HepG2 (cell line): Measurements from ENCODE around the gene SUPT6H. TPM values are rescaled to one million over a fixed set of nuclear protein-coding genes. Genes with fewer than 3 reads are reported as not detected.

Experiments used
- ARNTL ChIP-seq: sonication (generic); formaldehyde crosslinking; IDR thresholded peaks from 2 replicates; pipeline ENCODE4 v1.4.0; 2020; ENCODE audit warnings: mild to moderate bottlenecking, missing genetic modification reagents
- E2F5 ChIP-seq: sonication (generic); formaldehyde crosslinking; conservative IDR thresholded peaks from 2 replicates; pipeline ENCODE4 v1.4.0; 2020; ENCODE audit warnings: missing genetic modification reagents
- GATAD2A ChIP-seq: IDR thresholded peaks from 2 replicates; pipeline ENCODE4 v1.6.1; 2016
- HNRNPL ChIP-seq: fragments of 200-400 bp; formaldehyde crosslinking; IDR thresholded peaks from 2 replicates; pipeline ENCODE4 v1.6.1; 2017; ENCODE audit warnings: mild to moderate bottlenecking, low read depth, low read length
- ISL2 ChIP-seq: sonication (generic); formaldehyde crosslinking; IDR thresholded peaks from 2 replicates; pipeline ENCODE4 v1.5.0; 2020; ENCODE audit warnings: missing genetic modification reagents
- LCORL ChIP-seq, 2 experiments: fragments of 450-650 bp in 1 of 2; sonication (generic) in 1 of 2; formaldehyde crosslinking in 1 of 2; IDR thresholded peaks; 2 replicates each; pipeline versions ENCODE4 v1.5.0 to v1.6.1; 2017 to 2020; ENCODE audit warnings: antibody characterized with exemption in 1 of 2, missing genetic modification reagents in 1 of 2
- MTF1 ChIP-seq: sonication (generic); formaldehyde crosslinking; IDR thresholded peaks from 2 replicates; pipeline ENCODE4 v1.5.0; 2020; ENCODE audit warnings: missing genetic modification reagents
- PRDM4 ChIP-seq: sonication (generic); formaldehyde crosslinking; IDR thresholded peaks from 2 replicates; pipeline ENCODE4 v1.9.0; 2021; ENCODE audit warnings: missing genetic modification reagents, borderline replicate concordance
- SP2 ChIP-seq: sonication (generic); formaldehyde crosslinking; IDR thresholded peaks from 2 replicates; pipeline ENCODE4 v1.5.1; 2020; ENCODE audit warnings: mild to moderate bottlenecking, missing genetic modification reagents
- SRSF4 ChIP-seq: fragments of 200-400 bp; formaldehyde crosslinking; IDR thresholded peaks from one replicate; pipeline ENCODE4 v1.6.1; 2018; ENCODE audit warnings: mild to moderate bottlenecking, low read depth, low read length, moderate library complexity; ENCODE audit not compliant: poor library complexity, severe bottlenecking
- TFDP2 ChIP-seq: sonication (generic); formaldehyde crosslinking; IDR thresholded peaks from 2 replicates; pipeline ENCODE4 v1.4.0; 2020; ENCODE audit warnings: missing genetic modification reagents
- TOPORS ChIP-seq: sonication (generic); formaldehyde crosslinking; IDR thresholded peaks from 2 replicates; pipeline ENCODE4 v1.8.0; 2023; ENCODE audit warnings: mild to moderate bottlenecking, missing genetic modification reagents
- ZIK1 ChIP-seq: sonication (generic); formaldehyde crosslinking; IDR thresholded peaks from 2 replicates; pipeline ENCODE4 v1.5.0; 2020; ENCODE audit warnings: mild to moderate bottlenecking, low read depth, missing genetic modification reagents, borderline replicate concordance
- ZMYM2 ChIP-seq: sonication (generic); formaldehyde crosslinking; IDR thresholded peaks from 2 replicates; pipeline ENCODE4 v1.8.0; 2022; ENCODE audit warnings: mild to moderate bottlenecking, missing genetic modification reagents
- ZNF124 ChIP-seq: sonication (generic); formaldehyde crosslinking; IDR thresholded peaks from 2 replicates; pipeline ENCODE4 v1.4.0; 2020; ENCODE audit warnings: missing genetic modification reagents
- ZNF138 ChIP-seq: sonication (generic); formaldehyde crosslinking; IDR thresholded peaks from 2 replicates; pipeline ENCODE4 v1.5.0; 2020; ENCODE audit warnings: mild to moderate bottlenecking, low read depth, missing genetic modification reagents
- ZNF230 ChIP-seq: sonication (generic); formaldehyde crosslinking; IDR thresholded peaks from 2 replicates; pipeline ENCODE4 v1.4.0; 2020; ENCODE audit warnings: mild to moderate bottlenecking, missing genetic modification reagents
- ZNF232 ChIP-seq: sonication (generic); formaldehyde crosslinking; IDR thresholded peaks from 2 replicates; pipeline ENCODE4 v1.4.0; 2020; ENCODE audit warnings: missing genetic modification reagents, borderline replicate concordance
- ZNF256 ChIP-seq: sonication (generic); formaldehyde crosslinking; conservative IDR thresholded peaks from 2 replicates; pipeline ENCODE4 v1.4.0; 2020; ENCODE audit warnings: missing genetic modification reagents
- ZNF263 ChIP-seq: sonication (generic); formaldehyde crosslinking; IDR thresholded peaks from 2 replicates; pipeline ENCODE4 v1.4.0; 2020; ENCODE audit warnings: missing genetic modification reagents
- ZNF605 ChIP-seq: sonication (generic); formaldehyde crosslinking; IDR thresholded peaks from 2 replicates; pipeline ENCODE4 v1.8.0; 2022; ENCODE audit warnings: mild to moderate bottlenecking, missing genetic modification reagents
- ZNF749 ChIP-seq: sonication (generic); formaldehyde crosslinking; IDR thresholded peaks from 2 replicates; pipeline ENCODE4 v1.8.0; 2022; ENCODE audit warnings: mild to moderate bottlenecking, missing genetic modification reagents, moderate library complexity, borderline replicate concordance
- ZNF792 ChIP-seq: IDR thresholded peaks from 2 replicates; pipeline ENCODE4 v1.6.1; 2016
- ZNF850 ChIP-seq: sonication (generic); formaldehyde crosslinking; conservative IDR thresholded peaks from 2 replicates; pipeline ENCODE4 v1.9.0; 2021; ENCODE audit warnings: mild to moderate bottlenecking, missing genetic modification reagents
- ZNF878 ChIP-seq: sonication (generic); formaldehyde crosslinking; IDR thresholded peaks from 2 replicates; pipeline ENCODE4 v1.8.1; 2023; ENCODE audit warnings: mild to moderate bottlenecking, missing genetic modification reagents, moderate library complexity
- polyA plus RNA-seq, 8 experiments: library from polyadenylated mRNA; depleted of rRNA in 3 of 8; stranded (reverse) in 7 of 8; unstranded in 1 of 8; fragments of >200 nt; fragmentation: Illumina TruSeq in 4 of 8; extraction: Trizol in 4 of 8; gene quantifications; 2 replicates each; pipeline versions ENCODE4 v1.2.1 to v1.2.3, GENCODE V29; 2011 to 2016; ENCODE audit warnings: low read depth in 4 of 8, missing spikeins in 1 of 8, mixed read lengths in 1 of 8; ENCODE audit not compliant: insufficient read depth in 1 of 8
- total RNA-seq, 5 experiments: library from RNA; depleted of rRNA; stranded (reverse); fragments of >200 nt; fragmentation: Illumina TruSeq; extraction: Trizol; gene quantifications; 2 replicates each; pipeline ENCODE4 v1.2.3, GENCODE V29; 2016; ENCODE audit warnings: low read depth in 1 of 5

Gene SUPT6H
- total and polyA plus RNA-seq, 2 of the 13 experiments (the other 11 are each of a cell fraction or from before 2014, with no cell fraction given), result 32.7 to 39.9 TPM

- TF ChIP-seq TFDP2 (CRISPR knock-in tag) (no peak), ZNF230 (CRISPR knock-in tag) (peak; percentile 76; the same call in 1 of the 2 replicates), ZNF605 (CRISPR knock-in tag) (no peak; the same call in 1 of the 2 replicates), ZNF792 (no peak), ZNF878 (CRISPR knock-in tag) (no peak), ZNF232 (CRISPR knock-in tag) (no peak), ZMYM2 (CRISPR knock-in tag) (peak; percentile 72; the same call in 1 of the 2 replicates), ZNF256 (CRISPR knock-in tag) (no peak), ARNTL (CRISPR knock-in tag) (peak; percentile 76; the same call in 1 of the 2 replicates), ZNF850 (no peak), ZNF124 (CRISPR knock-in tag) (no peak), ISL2 (no peak), SRSF4 (no peak), GATAD2A (CRISPR knock-in tag) (0 out of 2 replicates have a peak, but pooled peaks have one; percentile 9), ZNF749 (no peak), ZIK1 (CRISPR knock-in tag) (no peak), ZNF263 (CRISPR knock-in tag) (no peak; the same call in 1 of the 2 replicates), LCORL (IDR thresholded peaks at IDR 0.05) (no peak), LCORL (CRISPR knock-in tag; IDR thresholded peaks at IDR 0.05) (no peak), MTF1 (CRISPR knock-in tag) (no peak), PRDM4 (no peak), SP2 (peak; percentile 52; the same call in 1 of the 2 replicates), HNRNPL (0 out of 2 replicates have a peak, but pooled peaks have one; percentile 56), ZNF138 (CRISPR knock-in tag) (peak; percentile 71; the same call in 1 of the 2 replicates), TOPORS (CRISPR knock-in tag) (peak; percentile 49; the same call in 1 of the 2 replicates), E2F5 (CRISPR knock-in tag) (no peak)
These were observed 66.6 kb downstream of the SUPT6H start, which contains the start of gene NEK8 (continued) for GRCh38 chr17:28728364-28729200.
